Caki2 (cell line): ENCODE data around the gene GPR141. TPM values are rescaled to one million over a fixed set of nuclear protein-coding genes. Genes with fewer than 3 reads are reported as not detected.

Experiments
- DNase-seq: peaks from one replicate; pipeline ENCODE4 v3.0.0-alpha.2; 2015; ENCODE audit warnings: low read depth
- in situ Hi-C: cut with HindIII; loops from 2 replicates; pipeline ENCODE4 v1.10.0; 2016; ENCODE audit warnings: low sequenced_read_pairs, low pct_unique_long_range_greater_than_20kb, mixed read lengths
- total RNA-seq: library from RNA; depleted of rRNA; stranded (reverse); fragments of >200 nt; shearing (Covaris generic); gene quantifications from 2 replicates; pipeline ENCODE4 v1.2.3, GENCODE V29; 2014; ENCODE audit warnings: low replicate concordance

The GPR141 gene
- total RNA-seq, 1 experiment from 2014 or later: not detected

GRCh38 chr7:37719077-37719476 lies 35.5 kb downstream of the GPR141 start:
- in situ Hi-C loops: no loop called here
- DNase-seq: no peak

DNA sequence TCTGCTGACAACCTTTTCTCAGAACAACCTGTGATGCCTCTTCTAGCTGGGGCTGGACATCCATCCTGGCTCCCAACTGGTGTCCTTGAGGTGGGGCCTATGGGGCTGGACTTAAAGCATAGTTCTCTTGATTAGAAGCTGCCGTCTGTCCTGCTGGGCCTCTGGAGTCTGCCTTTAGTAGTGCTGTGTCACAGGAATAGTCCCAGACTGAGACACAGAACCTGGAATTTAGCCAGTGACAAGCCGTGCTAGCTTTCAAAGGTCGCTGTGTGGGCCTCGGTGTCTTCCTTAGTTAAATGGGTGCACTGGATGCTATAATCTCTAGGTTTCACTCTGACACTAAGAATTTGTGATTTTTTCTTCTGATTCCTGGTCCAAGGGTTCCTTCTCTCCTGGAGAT lies 41.2 kb downstream of the GPR141 start:
- in situ Hi-C loops: no loop called here
- no peak for DNase-seq

DNA sequence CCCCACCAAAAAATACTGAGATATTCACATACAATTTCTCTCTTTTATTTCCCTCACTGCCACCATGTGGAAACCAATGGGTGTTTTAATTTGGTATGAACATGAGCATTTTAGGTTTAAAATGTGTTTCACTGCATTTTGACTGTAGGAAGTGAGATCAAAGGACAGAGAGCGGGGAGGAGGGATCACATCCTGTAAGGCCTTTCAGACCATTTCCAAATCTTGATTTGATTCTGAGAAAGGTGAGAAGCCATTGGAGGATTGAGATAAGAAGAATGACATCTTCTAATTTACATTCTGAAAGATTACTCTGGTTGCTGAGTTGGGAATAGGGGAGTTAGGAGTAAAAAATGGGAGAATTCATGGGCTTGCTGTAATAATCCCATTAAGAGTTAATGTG lies 42.5 kb downstream of the GPR141 start:
- in situ Hi-C loops: no loop called here
- no peak for DNase-seq

- no peak for DNase-seq
- in situ Hi-C loops: no loop called here
Observed at GRCh38 chr7:37728747-37729146, 45.2 kb downstream of the GPR141 start.

DNA sequence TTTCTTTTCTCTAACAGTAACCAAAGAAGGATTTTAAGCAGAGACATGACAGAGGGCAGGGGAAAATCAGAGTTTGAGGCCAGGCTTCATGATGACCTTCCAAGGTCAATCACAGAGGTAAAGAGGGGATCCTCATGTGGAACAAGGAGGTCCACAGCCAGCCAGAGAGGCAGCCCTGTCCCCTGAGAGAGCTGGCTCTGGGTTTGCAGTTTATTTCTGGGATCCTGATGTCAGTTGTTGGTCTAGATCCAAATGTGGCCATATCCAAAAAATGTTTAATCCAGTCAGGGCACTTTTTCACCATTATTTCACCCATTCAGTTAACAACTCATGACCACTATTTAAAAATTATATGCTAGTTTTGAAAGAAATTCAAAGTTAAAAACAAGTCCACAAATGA lies 45.6 kb downstream of the GPR141 start:
- in situ Hi-C loops: no loop called here
- no peak for DNase-seq

- peak; percentile 8 for DNase-seq
- in situ Hi-C loops: no loop called here
Observed at GRCh38 chr7:37730501-37730900, 46.9 kb downstream of the GPR141 start.

- no peak for DNase-seq
- in situ Hi-C loops: no loop called here
Observed at GRCh38 chr7:37732253-37732652, 48.7 kb downstream of the GPR141 start.

DNA sequence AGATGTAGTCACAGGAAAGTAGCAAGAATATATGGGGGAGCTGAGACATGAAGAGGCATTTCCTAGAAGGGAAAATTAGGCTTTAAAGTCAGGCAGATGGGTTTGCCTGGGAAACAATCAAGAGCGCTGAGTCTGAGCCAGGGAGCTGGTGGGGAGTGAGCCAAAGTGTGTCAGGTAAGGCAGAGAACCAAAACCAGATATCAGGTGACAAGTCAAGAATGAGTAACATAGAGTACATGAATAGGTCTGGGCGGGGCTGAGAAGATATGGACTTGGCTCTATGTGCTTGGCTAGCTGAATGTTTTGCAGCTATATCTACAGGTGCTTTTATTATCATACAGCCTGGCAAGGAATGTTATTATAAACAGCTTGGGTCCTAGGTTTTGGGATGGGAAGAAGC lies 49.3 kb downstream of the GPR141 start:
- in situ Hi-C loops: no loop called here

DNA sequence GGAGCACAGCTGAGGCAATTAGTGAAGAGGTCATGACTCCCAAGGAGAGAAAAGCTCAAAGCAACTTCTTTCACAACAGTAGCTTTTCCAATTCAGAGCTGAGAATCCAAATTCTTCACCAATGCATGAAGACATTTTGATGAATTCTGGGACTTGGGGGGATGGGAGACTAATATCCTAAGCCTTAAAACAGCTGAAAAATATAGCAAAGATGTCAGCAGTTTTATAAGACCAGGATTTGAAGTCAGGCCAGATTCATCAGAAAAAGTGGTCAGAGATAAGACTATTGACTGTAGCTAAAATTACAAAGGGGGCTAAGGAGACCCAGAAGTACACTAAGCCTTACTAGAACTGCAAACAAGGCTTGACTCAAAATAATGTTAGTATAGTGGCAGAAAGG lies 51.6 kb downstream of the GPR141 start:
- no peak for DNase-seq
- in situ Hi-C loops: no loop called here

More for the DNA sequence above, 49.3 kb downstream of the GPR141 start:
- no peak for DNase-seq

DNA sequence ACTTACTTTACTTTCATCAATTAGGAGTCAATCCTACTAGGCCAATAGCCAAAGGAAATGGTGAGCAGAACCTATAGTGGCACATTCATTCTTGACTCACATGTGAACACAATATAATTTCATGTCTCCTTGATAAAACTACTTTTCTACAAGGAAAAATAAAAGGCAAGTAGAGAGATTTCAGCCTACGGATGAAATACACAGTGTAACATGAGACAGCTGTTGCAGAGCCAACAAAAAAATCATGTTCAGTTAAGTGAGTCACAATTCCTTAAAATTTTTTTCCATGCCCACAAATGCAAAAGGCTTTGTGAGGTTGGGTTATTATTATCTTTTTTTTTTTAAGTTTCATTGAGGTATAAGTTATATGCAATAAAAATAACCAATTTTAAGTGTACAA lies 54.8 kb downstream of the GPR141 start:
- in situ Hi-C loops: no loop called here
- no peak for DNase-seq

DNA sequence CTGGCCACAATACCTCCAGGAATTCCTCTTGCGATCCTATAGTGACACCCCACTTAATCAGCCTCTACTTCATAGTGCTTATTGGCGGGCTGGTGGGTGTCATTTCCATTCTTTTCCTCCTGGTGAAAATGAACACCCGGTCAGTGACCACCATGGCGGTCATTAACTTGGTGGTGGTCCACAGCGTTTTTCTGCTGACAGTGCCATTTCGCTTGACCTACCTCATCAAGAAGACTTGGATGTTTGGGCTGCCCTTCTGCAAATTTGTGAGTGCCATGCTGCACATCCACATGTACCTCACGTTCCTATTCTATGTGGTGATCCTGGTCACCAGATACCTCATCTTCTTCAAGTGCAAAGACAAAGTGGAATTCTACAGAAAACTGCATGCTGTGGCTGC lies 56.8 kb downstream of the GPR141 start:
- in situ Hi-C loops: no loop called here
- DNase-seq: no peak

- no peak for DNase-seq
- in situ Hi-C loops: no loop called here
Observed at GRCh38 chr7:37741776-37742175, 58.2 kb downstream of the GPR141 start.

DNA sequence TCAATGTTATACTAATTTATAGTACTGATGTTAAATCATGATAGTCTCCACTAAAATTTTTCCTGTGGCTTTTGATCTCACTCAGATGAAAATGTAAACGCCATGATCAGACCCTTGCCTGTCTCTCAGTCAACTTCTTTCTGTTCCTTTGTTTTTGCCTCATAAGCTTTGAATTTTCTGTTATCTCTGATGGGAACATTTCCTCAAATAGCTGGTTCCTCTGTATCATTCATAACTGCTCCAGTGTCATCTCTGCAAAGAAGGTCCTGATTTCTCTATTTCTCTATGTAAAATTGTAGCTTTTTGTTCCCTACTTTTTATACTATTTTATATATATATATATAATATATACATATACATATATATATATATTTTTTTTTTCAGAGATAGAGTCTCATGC lies 67.5 kb downstream of the GPR141 start:
- in situ Hi-C loops: no loop called here
- no peak for DNase-seq

DNA sequence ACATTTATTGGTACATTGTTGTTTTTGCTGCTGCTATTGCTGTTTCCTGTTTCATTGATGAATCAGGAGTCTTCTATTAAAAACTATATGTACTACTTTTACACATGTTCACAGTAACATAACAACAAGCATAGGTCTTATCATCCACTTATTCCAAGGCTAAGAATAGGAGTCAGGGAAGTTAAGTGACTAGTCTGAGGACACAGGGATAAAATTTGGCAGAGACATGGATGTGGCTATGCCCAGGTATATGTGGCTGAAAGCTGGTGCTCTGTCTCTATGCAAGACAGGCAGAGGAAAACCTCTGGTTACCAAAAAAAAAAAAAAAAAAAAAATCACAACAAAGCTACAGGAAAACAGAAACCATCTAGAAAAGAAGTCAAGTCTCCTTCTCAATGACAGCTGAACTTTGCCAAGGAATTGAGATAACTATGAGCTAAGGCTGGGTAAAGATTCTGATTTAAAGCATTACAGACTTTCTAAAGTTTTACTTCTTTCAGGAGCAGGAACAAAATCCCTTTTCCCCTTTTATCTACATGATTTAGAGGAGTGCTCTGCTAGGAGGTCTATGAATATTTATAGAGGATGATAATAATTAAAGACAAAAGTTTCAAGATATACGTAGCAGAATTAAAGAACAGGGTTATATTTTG lies 70.0 kb downstream of the GPR141 start:
- DNase-seq: no peak
- in situ Hi-C loops: no loop called here

- in situ Hi-C loops: no loop called here
- DNase-seq: no peak
Observed at GRCh38 chr7:37756797-37757551, 73.4 kb downstream of the GPR141 start.

DNA sequence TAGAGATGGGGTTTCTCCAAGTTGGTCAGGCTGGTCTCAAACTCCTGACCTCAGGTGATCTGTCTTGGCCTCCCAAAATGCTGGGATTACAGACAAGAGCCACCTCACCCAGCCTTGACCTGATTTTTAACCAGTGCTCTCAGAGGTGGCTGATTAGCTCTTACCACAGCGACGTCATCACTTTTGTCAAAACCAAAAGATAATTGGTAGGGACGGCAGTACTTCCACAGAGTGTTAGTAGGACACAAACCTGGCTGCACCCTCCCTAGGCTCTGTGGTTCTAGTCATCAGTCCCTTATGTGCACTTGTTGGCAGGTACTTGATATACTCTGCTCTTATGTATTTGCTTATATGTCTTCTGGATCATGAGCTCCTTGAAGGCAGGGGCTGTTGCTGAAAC lies 74.0 kb downstream of the GPR141 start:
- in situ Hi-C loops: no loop called here
- no peak for DNase-seq

DNA sequence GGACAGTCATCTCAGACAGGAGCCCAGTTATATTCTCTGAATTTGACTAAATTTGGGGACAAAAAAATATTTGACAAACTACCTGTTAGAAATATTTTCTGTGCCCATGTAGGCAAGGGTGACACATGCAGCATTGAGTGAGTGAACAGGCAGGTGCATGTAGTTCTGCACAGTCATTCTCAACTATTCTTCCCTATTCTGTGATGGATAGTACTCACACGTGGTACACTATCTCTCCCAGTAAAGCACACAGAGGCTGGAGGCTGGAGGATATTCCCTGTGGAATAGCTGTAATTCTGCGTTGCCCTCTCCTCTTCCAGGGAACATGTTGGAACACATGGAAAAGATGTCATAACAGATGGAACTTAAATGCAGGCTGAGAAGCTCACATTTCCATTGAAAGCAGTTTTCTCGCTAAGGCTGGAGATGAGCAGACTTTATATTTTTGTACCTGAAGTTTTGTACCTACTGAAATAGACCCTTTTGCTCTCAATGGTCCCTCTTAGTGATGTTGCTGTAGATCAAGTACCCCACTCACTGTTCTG lies 75.0 kb downstream of the GPR141 start:
- in situ Hi-C loops: no loop called here
- no peak for DNase-seq

GRCh38 chr7:37759526-37759925 lies 76.0 kb downstream of the GPR141 start:
- in situ Hi-C loops: no loop called here
- no peak for DNase-seq

- DNase-seq: no peak
- in situ Hi-C loops: no loop called here
Observed at GRCh38 chr7:37765421-37765829, 81.9 kb downstream of the GPR141 start.
